ENCODE results near the gene F2RL3. TPM values are rescaled to one million over a fixed set of nuclear protein-coding genes. Genes with fewer than 3 reads are reported as not detected.
"Not testable (repeated sequence)": the region's sequence is repeated elsewhere in the genome, so short reads cannot be mapped to it uniquely, and the experiment has no call there.

The F2RL3 gene
- total RNA-seq, 1 donor from 2014 or later: 25.3 TPM

- no peaks in the 10 kb centered on the region for H3K4me1 ChIP-seq
- no peak overlapping the region for H3K27ac ChIP-seq
- intact Hi-C loops (cut with DNase I): no loop called here
- peaks cover 13% of the 10 kb centered on the region for H3K9me3 ChIP-seq
- H3K4me3 ChIP-seq: no peak overlapping the region
- no peaks in the 10 kb centered on the region for H3K36me3 ChIP-seq
- ATAC-seq (no peak), DNase-seq (no peak)
- H3K27me3 ChIP-seq: no peaks in the 10 kb centered on the region
- TF ChIP-seq, protein P1, sequence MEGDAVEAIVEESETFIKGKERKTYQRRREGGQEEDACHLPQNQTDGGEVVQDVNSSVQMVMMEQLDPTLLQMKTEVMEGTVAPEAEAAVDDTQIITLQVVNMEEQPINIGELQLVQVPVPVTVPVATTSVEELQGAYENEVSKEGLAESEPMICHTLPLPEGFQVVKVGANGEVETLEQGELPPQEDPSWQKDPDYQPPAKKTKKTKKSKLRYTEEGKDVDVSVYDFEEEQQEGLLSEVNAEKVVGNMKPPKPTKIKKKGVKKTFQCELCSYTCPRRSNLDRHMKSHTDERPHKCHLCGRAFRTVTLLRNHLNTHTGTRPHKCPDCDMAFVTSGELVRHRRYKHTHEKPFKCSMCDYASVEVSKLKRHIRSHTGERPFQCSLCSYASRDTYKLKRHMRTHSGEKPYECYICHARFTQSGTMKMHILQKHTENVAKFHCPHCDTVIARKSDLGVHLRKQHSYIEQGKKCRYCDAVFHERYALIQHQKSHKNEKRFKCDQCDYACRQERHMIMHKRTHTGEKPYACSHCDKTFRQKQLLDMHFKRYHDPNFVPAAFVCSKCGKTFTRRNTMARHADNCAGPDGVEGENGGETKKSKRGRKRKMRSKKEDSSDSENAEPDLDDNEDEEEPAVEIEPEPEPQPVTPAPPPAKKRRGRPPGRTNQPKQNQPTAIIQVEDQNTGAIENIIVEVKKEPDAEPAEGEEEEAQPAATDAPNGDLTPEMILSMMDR (IDR thresholded peaks at IDR 0.05): no peak
Measured at GRCh38 chr19:16938211-16938610, 49.4 kb downstream of the F2RL3 start.

DNA sequence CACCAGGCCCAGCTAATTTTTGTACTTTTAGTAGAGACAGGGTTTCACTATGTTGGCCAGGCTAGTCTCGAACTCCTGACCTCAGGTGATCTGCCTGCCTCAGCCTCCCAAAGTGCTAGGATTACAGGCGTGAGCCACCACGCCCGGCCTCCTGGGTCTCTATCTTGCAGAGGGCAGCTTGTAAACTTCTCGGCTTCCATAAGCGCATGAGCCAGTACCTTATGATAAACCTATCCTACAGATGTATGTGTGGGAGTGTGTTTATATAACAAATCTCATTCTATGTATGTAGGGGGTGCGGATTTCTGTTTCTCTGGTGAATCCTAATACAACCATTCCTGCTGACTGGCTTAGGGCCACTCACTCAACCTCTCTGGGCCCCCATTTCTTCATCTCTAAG, 51.3 kb downstream of the F2RL3 start:
- H3K9me3 ChIP-seq; H3K4me3 ChIP-seq; intact Hi-C loops (cut with DNase I); H3K36me3 ChIP-seq; H3K4me1 ChIP-seq; H3K27ac ChIP-seq; ATAC-seq; DNase-seq; H3K27me3 ChIP-seq: not testable (repeated sequence)

- DNase-seq (no peak), ATAC-seq (no peak)
- Histone ChIP-seq H3K4me1 (no peaks in the 10 kb centered on the region), H3K4me3 (no peak overlapping the region), H3K36me3 (no peaks in the 10 kb centered on the region), H3K27me3 (no peaks in the 10 kb centered on the region), H3K27ac (no peak overlapping the region), H3K9me3 (no peaks in the 10 kb centered on the region)
- intact Hi-C loops (cut with DNase I): no loop called here
- TF ChIP-seq, protein P1 (IDR thresholded peaks at IDR 0.05): no peak
Measured at GRCh38 chr19:16940626-16941025, 51.8 kb downstream of the F2RL3 start.

Other genes starting within 250 kb of the F2RL3 start
- gene SMIM7, start 228.9 kb upstream of the F2RL3 start, total RNA-seq: 76.7 TPM
- 5.1 TPM for gene TMEM38A, start 227.9 kb upstream of the F2RL3 start, total RNA-seq
- gene NWD1, start 169.2 kb upstream of the F2RL3 start, total RNA-seq: 0.09 TPM
- 59.8 TPM for gene SIN3B, start 59.6 kb upstream of the F2RL3 start, total RNA-seq
- gene CPAMD8, start 137.8 kb downstream of the F2RL3 start, total RNA-seq: 50.9 TPM
- 8.1 TPM for gene HAUS8, start 186.5 kb downstream of the F2RL3 start, total RNA-seq
- gene MYO9B, start 186.8 kb downstream of the F2RL3 start, total RNA-seq: 137 TPM